GM21717 (cell line): ENCODE data around the gene KRCC1.
A peak's percentile ranks its signal among the peaks of the same experiment; 100 is the strongest.

Experiments
- ATAC-seq: cut with Tn5 transposase; IDR thresholded peaks from one replicate; pipeline ENCODE4 v1.9.1; 2021; ENCODE audit warnings: mild to moderate bottlenecking, moderate library complexity; ENCODE audit not compliant: unreplicated experiment

The KRCC1 gene

GRCh38 chr2:88078643-88079172, 23.1 kb upstream of the KRCC1 start:
- no peak for ATAC-seq

DNA sequence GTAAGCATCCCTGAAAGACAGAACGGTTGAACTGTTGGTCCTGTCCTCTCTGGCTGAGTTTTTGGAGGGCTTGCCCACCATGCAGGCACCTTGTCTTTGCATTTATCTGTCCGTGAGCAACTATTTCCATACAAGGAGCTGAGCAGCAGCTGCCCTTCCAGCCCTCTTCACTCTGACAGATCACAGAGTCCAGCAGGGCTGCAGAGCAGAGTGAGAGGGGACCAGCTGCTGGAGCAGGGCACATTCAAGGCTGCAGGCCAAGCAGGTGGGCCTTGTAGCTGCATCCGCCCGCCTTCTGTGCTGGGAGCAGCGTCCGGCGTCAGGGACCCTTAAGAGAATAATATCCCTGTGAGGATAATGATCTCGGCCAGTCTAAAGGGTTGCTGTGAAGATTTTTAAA, 21.5 kb upstream of the KRCC1 start:
- ATAC-seq, result no peak

DNA sequence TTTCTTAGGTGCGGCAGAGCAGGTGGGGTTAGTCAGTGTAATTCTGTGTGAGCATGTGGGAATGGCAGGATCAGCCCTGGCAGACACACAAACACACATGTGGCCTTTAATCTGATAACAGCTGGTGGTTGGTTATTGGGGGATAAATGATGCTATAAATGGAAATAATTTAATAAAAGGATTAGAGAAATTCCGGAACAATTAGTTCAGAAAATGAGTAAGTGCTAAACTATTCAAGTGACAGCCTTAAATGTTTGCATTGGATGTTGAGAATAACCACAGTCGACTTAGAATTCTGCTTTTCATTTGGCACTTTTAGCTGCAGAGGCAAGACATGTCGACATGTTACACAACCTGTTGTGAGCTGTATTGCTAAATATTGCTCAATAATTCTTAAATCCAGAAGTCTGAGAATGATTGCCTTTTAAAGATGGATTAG, 19.3 kb upstream of the KRCC1 start:
- ATAC-seq, result no peak

DNA sequence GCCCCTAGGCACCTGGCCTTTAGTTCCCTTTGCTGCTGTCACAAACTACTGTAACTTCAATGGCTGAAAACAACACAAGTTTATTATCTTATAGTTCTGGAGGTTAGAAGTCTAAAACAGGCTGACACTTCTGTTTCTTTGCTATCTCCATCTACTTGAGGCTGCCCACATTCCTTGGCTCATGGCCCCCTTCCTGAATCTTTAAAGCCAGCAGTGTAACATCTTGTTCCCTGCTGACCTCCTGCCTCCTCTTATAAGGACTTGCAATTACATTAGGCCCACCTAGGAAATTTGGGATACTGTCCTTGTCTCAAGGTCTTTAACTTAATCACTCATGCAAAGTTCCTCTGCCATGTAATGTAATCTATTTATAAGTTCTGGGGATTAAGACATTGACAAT, 18.6 kb upstream of the KRCC1 start:
- ATAC-seq, result no peak

DNA sequence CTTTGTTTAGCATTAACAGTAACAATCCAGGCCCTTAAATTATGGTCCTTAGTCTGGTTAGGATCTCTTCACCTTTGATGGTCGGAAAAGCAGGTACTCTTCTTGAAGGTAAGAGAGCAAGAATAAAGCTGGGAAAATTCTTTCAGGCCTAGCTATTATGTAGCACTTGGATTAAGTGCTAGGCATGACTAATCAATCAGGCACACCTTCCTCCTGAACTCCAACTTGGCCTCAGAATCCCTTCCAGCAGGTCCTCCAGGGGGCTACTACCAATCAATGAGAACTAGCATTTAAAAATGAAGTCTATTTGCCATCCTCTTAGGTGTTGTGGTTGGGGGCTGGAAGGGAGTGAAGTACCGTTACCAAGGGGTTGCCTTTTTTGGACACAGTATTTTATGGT, 15.8 kb upstream of the KRCC1 start:
- no peak for ATAC-seq

DNA sequence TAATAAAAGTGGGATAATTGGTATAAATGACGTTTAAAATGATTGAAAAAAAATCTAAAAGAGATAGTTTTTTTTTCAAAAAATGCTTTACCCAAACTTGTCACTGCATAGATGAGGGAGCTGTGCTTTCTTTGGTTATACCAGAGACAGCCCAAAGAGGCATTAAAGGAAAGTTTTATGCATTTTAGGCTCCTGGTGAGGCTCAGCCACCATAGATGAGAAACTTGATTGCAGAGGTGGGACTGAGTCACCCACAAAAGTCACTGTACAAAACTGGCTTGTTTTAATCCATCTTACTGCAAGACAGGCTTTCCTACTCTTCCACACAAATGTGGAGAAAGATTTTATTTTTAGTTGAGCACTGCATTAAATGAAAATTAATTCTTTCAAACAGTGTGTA, 14.5 kb upstream of the KRCC1 start:
- no peak for ATAC-seq

DNA sequence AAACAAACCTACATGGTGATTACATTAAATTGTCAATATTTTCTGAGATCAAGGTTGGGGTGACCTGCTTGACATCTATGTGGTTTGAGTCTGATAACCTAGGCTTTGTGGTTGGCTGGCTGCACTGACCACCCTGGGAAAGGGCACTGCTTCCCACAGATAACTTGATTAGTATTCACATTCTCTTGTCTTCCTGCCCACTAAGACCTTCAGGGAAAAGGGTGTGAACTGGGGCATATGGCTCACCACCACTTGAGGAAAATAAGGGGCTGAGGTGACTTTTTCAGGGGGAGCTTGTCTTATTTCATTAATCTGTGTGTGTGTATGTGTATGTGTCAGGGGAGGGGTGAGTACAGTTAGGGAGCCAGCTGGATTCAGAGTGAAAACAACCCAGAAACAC, 13.5 kb upstream of the KRCC1 start:
- no peak for ATAC-seq

DNA sequence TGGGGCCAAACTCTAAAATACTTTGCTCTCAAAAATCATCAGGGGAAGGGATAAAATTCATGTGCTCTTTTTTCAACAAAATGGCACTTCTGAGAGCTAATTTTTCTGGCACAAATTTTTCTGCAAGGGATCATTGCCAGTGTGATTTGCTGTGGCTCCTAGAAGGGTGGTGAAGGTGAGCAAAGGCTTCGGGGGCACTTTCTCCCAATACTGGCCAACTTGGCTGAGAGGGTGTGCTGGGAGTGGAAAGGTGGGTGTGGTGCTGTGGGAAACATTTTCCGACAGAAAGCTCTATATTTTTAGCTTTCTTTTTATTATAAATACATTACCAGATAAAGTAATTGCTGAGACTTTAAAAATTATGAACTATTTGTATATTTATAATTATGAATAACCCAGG, 12.5 kb upstream of the KRCC1 start:
- no peak for ATAC-seq

DNA sequence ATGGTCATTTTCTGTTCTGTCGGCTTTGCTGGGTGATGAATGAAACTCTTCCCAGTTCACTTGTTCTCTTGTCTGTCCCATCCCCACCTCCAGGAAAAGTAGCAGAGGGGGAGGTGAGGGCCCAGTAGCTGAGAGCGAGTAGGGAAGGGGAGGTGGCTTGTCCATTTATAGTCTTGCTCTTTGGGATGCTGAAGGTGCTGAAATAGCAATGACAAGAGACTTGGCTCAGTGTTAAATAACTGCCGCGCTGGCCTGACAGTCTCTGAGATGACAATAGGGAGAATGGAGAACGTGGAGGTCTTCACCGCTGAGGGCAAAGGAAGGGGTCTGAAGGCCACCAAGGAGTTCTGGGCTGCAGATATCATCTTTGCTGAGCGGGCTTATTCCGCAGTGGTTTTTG, 12.0 kb upstream of the KRCC1 start, which contains the start of gene SMYD1:
Gene SMYD1, plus strand, starts transcription at position 228 of the 400 bp plus-strand sequence. Its CDS starts 40 bp downstream, at position 268.
- no peak for ATAC-seq

DNA sequence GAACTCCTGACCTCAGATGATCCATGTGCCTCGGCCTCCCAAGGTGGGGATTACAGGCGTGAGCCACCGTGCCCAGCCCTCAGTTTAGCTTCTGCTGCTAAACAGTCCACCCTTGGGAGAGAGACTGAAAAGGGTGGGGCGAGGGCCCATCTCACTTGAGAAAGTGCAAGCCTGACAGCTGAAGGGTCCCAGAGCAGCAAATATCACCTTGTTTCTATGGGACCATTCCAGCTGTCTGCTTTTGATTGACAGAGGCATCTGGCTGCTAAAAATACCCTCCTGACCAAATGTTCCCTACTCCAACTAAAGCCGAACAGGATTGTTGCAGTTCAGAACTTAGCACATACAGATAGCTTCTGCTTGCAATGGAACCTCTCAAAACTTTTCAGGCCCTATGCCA, 11.6 kb upstream of the KRCC1 start:
- no peak for ATAC-seq

- no peak for ATAC-seq
Measured at GRCh38 chr2:88066543-88066942, 11.0 kb upstream of the KRCC1 start.

DNA sequence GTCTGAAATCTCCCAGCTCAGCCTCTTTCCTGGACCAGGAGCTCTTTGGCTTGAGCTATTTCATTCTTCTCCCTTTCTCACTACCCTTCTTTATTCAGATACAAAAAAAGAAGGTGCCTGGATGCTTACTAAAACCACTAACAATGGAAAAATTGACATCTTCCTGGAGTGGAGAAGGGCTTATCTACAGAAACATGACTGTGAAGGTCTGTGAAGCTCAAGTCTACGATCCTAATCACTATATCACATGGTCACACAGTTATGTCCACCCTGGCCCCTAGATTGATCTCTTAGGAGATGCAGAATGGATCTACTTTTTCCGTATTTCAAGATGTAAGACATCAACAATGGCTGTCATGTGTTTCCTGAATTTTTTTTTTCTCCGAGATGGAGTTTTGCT, 5.7 kb upstream of the KRCC1 start:
- no peak for ATAC-seq

DNA sequence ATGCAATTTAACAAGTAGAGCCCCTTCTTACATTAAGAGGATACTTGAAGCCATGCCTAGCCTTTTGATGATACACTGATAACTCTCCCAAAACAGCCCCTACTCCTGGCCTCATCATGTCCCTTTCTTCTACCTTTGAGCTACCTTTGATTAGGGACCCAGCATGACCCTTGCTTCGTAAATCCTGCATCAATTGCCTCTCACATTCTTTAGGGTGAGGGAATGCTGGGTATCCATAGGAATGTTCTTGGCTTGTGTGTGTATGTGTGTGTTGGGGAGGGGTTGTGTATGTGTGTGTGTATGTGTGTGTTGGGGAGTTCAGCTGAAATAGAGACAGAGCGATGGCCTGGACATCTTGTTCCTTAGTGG, 5.3 kb upstream of the KRCC1 start:
- ATAC-seq, result no peak

- ATAC-seq, result peak; percentile 46
Measured at GRCh38 chr2:88059979-88060906, 4.7 kb upstream of the KRCC1 start.

DNA sequence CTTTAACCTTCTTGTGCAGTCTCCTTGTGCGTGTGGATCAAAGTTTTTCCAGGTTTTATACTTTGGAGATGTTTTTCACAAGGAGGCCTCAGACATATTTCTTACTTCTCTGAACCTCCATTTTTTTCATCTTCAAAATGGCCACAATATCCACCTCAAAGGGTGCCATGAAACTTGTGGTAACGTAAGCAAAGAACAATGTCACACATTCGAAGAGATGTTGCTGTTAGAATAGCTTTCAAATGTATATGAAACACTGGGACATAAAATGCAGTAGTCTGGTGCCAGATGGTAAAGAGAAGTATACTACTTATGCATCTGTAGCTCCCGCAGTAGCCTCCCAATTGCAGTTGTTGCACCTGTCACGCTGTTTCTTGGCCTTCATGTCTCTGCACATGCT, 2.6 kb upstream of the KRCC1 start:
- ATAC-seq, result no peak

GRCh38 chr2:88057437-88057844, 1.9 kb upstream of the KRCC1 start:
- no peak for ATAC-seq

- no peak for ATAC-seq
Measured at GRCh38 chr2:88054782-88055370, 707 bp downstream of the KRCC1 start.

GRCh38 chr2:88053934-88054781, 1.4 kb downstream of the KRCC1 start:
- ATAC-seq, result no peak

- ATAC-seq, result no peak
Measured at GRCh38 chr2:88053296-88053695, 2.3 kb downstream of the KRCC1 start.

GRCh38 chr2:88051792-88052191, 3.8 kb downstream of the KRCC1 start:
- ATAC-seq, result no peak

GRCh38 chr2:88049622-88050021, 6.0 kb downstream of the KRCC1 start:
- ATAC-seq, result no peak
